Subcutaneous adipose tissue (tissue), 4 donors: ENCODE results near the gene RAB20. TPM values are rescaled to one million over a fixed set of nuclear protein-coding genes. Genes with fewer than 3 reads are reported as not detected.

ENCODE experiments used
- total RNA-seq, 4 donors: library from RNA; depleted of rRNA; stranded (reverse); fragments of >200 nt; gene quantifications; one replicate each; pipeline ENCODE4 v1.1.0, GENCODE V29; 2016

Gene RAB20
- total RNA-seq, 4 donors from 2014 or later: 26.6 to 78.5 (median 37.8) TPM

Other genes starting within 250 kb of the RAB20 start
- 10 to 100 TPM; 17.0 to 27.1 (median 20.4) TPM for gene NAXD, start 53.8 kb upstream of the RAB20 start, total RNA-seq
- gene CARS2, start 144.4 kb upstream of the RAB20 start, total RNA-seq: 100 to 1,000 TPM in 2 of 4 donors, 10 to 100 TPM in 2; 36.5 to 366 (median 102) TPM
- 10 to 100 TPM; 15.3 to 26.0 (median 17.6) TPM for gene ING1, start 152.0 kb upstream of the RAB20 start, total RNA-seq